ENCODE results near the gene CASS4. TPM values are rescaled to one million over a fixed set of nuclear protein-coding genes. Genes with fewer than 3 reads are reported as not detected.

The CASS4 gene
- total RNA-seq, 1 experiment from 2014 or later, result 0.64 TPM

- H3K9me3 Mint-ChIP-seq (ENCODE audit: unreplicated experiment), result no peaks in the 10 kb centered on the region
- TF ChIP-seq CTCF (IDR thresholded peaks at IDR 0.05; ENCODE audit: insufficient read depth in 1 of 2, low read depth in 1 of 2, low read length in 1 of 2, severe bottlenecking in 1 of 2, unreplicated experiment in 1 of 2), result no peak
- no peak overlapping the region for H3K4me3 Mint-ChIP-seq (ENCODE audit: unreplicated experiment)
- H3K36me3 Mint-ChIP-seq (ENCODE audit: insufficient read depth, unreplicated experiment), result peaks cover 29% of the 10 kb centered on the region
- no peaks in the 10 kb centered on the region for H3K27me3 Mint-ChIP-seq (ENCODE audit: insufficient read depth, unreplicated experiment)
- BruUV-seq (replicated peaks), result no TSS peak
- ChIA-PET POLR2A (interaction anchor here (1.0 to 2.4 kb wide), 5 partner anchors 19 to 186 kb away, joined by 3 to 55 read pairs (median 4); partner anchors contain the start of genes FAM210B and RTF2), CTCF (interaction anchor here (0.6 to 2.0 kb wide), 5 partner anchors 19 to 319 kb away, joined by 4 to 15 read pairs (median 5); partner anchors contain the start of genes CASS4 and FAM210B)
- H3K36me3 ChIP-seq (ENCODE audit: control insufficient read depth, insufficient read depth, low read length), result peaks cover 9% of the 10 kb centered on the region
- intact Hi-C loops (cut with micrococcal nuclease; ENCODE audit: unreplicated experiment), result loop anchor here (1.0 to 2.0 kb wide), 7 partner anchors 7 to 236 kb away; partner anchors contain the start of genes FAM210B, MC3R, RTF2 and TFAP2C
- no peaks in the 10 kb centered on the region for H3K27me3 ChIP-seq (replicated peaks; ENCODE audit: control insufficient read depth, insufficient read depth, low read length)
- H3K27ac Mint-ChIP-seq (ENCODE audit: unreplicated experiment), result no peak overlapping the region
- no peaks in the 10 kb centered on the region for H3K9me3 ChIP-seq
- no peak for DNase-seq
- peaks cover 13% of the 10 kb centered on the region for H3K4me1 ChIP-seq
- peaks cover 17% of the 10 kb centered on the region for H3K4me1 Mint-ChIP-seq (ENCODE audit: low read depth, unreplicated experiment)
- peak overlapping the region; percentile 80 for H3K4me3 ChIP-seq (ENCODE audit: low read depth, low read length)
These were observed 19.1 kb upstream of the CASS4 start for GRCh38 chr20:56392881-56393482.

- peaks cover 8% of the 10 kb centered on the region for H3K36me3 ChIP-seq (ENCODE audit: control insufficient read depth, insufficient read depth, low read length)
- TF ChIP-seq CTCF (IDR thresholded peaks at IDR 0.05; ENCODE audit: insufficient read depth in 1 of 2, low read depth in 1 of 2, low read length in 1 of 2, severe bottlenecking in 1 of 2, unreplicated experiment in 1 of 2), result no peak
- intact Hi-C loops (cut with micrococcal nuclease; ENCODE audit: unreplicated experiment), result loop anchor here (2.0 kb wide), 1 partner anchor 185 kb away; no protein-coding TSS in a partner anchor
- BruUV-seq (replicated peaks), result no TSS peak
- Mint-ChIP-seq H3K36me3 (ENCODE audit: insufficient read depth, unreplicated experiment) (peaks cover 34% of the 10 kb centered on the region), H3K27ac (ENCODE audit: unreplicated experiment) (no peak overlapping the region), H3K4me1 (ENCODE audit: low read depth, unreplicated experiment) (peaks cover 17% of the 10 kb centered on the region), H3K27me3 (ENCODE audit: insufficient read depth, unreplicated experiment) (no peaks in the 10 kb centered on the region), H3K9me3 (ENCODE audit: unreplicated experiment) (no peaks in the 10 kb centered on the region), H3K4me3 (ENCODE audit: unreplicated experiment) (no peak overlapping the region)
- H3K4me1 ChIP-seq, result peaks cover 13% of the 10 kb centered on the region
- H3K27me3 ChIP-seq (replicated peaks; ENCODE audit: control insufficient read depth, insufficient read depth, low read length), result no peaks in the 10 kb centered on the region
- peak overlapping the region; percentile 80 for H3K4me3 ChIP-seq (ENCODE audit: low read depth, low read length)
- POLR2A ChIA-PET, result interaction anchor here (0.5 kb wide), 1 partner anchor 13 kb away, joined by 4 read pairs; no protein-coding TSS in a partner anchor
- no peaks in the 10 kb centered on the region for H3K9me3 ChIP-seq
- CTCF ChIA-PET, result interaction anchor here (2.0 kb wide), 1 partner anchor 19 kb away, joined by 15 read pairs; the partner anchor contains the start of gene CASS4
- DNase-seq, result peak in 1 of 2 experiments; percentile 33
These were observed 18.4 kb upstream of the CASS4 start for GRCh38 chr20:56393653-56394052.

- H3K9me3 ChIP-seq, result no peaks in the 10 kb centered on the region
- Mint-ChIP-seq H3K27me3 (ENCODE audit: insufficient read depth, unreplicated experiment) (no peaks in the 10 kb centered on the region), H3K4me3 (ENCODE audit: unreplicated experiment) (no peak overlapping the region), H3K27ac (ENCODE audit: unreplicated experiment) (no peak overlapping the region), H3K36me3 (ENCODE audit: insufficient read depth, unreplicated experiment) (peaks cover 48% of the 10 kb centered on the region), H3K4me1 (ENCODE audit: low read depth, unreplicated experiment) (peaks cover 2% of the 10 kb centered on the region), H3K9me3 (ENCODE audit: unreplicated experiment) (no peaks in the 10 kb centered on the region)
- H3K27me3 ChIP-seq (replicated peaks; ENCODE audit: control insufficient read depth, insufficient read depth, low read length), result no peaks in the 10 kb centered on the region
- intact Hi-C loops (cut with micrococcal nuclease; ENCODE audit: unreplicated experiment), result no loop called here
- ChIA-PET CTCF (no interaction called here), POLR2A (interaction anchor here (0.7 kb wide), 1 partner anchor 186 kb away, joined by 3 read pairs; no protein-coding TSS in a partner anchor)
- BruUV-seq (replicated peaks), result no TSS peak
- no peak overlapping the region for H3K4me3 ChIP-seq (ENCODE audit: low read depth, low read length)
- DNase-seq, result peak in 1 of 2 experiments; percentile 31
- no peak for TF ChIP-seq CTCF (IDR thresholded peaks at IDR 0.05; ENCODE audit: insufficient read depth in 1 of 2, low read depth in 1 of 2, low read length in 1 of 2, severe bottlenecking in 1 of 2, unreplicated experiment in 1 of 2)
- H3K4me1 ChIP-seq, result peaks cover 13% of the 10 kb centered on the region
- peaks cover 3% of the 10 kb centered on the region; the same call in 1 of the 2 replicates for H3K36me3 ChIP-seq (ENCODE audit: control insufficient read depth, insufficient read depth, low read length)
These were observed 16.9 kb upstream of the CASS4 start for GRCh38 chr20:56395166-56395565.
